Thoracic aorta (tissue), 2 donors: ENCODE measurements around the gene SLIT3. TPM values are rescaled to one million over a fixed set of nuclear protein-coding genes. Genes with fewer than 3 reads are reported as not detected.
"Not testable (repeated sequence)": the region's sequence is repeated elsewhere in the genome, so short reads cannot be mapped to it uniquely, and the experiment has no call there.

ENCODE experiments used
- ATAC-seq: fragments of 150-250 bp; one replicate; pipeline ENCODE4 v1.8.0; 2017; ENCODE audit warnings: low read depth; ENCODE audit not compliant: insufficient number of reproducible peaks, low FRiP score
- DNase-seq: peaks from one replicate; pipeline ENCODE4 v3.0.0-alpha.2; 2020; ENCODE audit warnings: low spot score
- H3K27ac ChIP-seq, 2 donors: fragments of 200-600 bp; sonication (generic); 1 replicate in 1 of 2; 2 replicates in 1 of 2; pipeline ENCODE4 v1.5.1; 2016; ENCODE audit warnings: mild to moderate bottlenecking in 2 of 2, moderate library complexity in 2 of 2
- H3K27me3 ChIP-seq: fragments of 200-600 bp; sonication (generic); replicated peaks from 2 replicates; pipeline ENCODE4 v1.6.0; 2016; ENCODE audit warnings: mild to moderate bottlenecking; ENCODE audit not compliant: insufficient read depth
- H3K36me3 ChIP-seq: fragments of 200-600 bp; sonication (generic); one replicate; pipeline ENCODE4 v1.5.1; 2016
- H3K4me1 ChIP-seq, 2 donors: fragments of 200-600 bp; sonication (generic); 1 replicate in 1 of 2; 2 replicates in 1 of 2; pipeline versions ENCODE4 v1.5.1 to v1.6.0; 2016; ENCODE audit warnings: low read depth in 2 of 2, mild to moderate bottlenecking in 1 of 2; ENCODE audit not compliant: control insufficient read depth in 1 of 2
- H3K4me3 ChIP-seq: fragments of 200-600 bp; sonication (generic); 2 replicates; pipeline ENCODE4 v1.5.1; 2016; ENCODE audit warnings: mild to moderate bottlenecking
- H3K9me3 ChIP-seq: fragments of 200-600 bp; sonication (generic); 2 replicates; pipeline ENCODE4 v1.5.1; 2016
- total RNA-seq, 2 donors: library from RNA; depleted of rRNA; stranded (reverse); fragments of >200 nt; gene quantifications; one replicate each; pipeline versions ENCODE4 v1.1.0 to v1.2.3, GENCODE V29; 2016
- TF ChIP-seq, protein P1 (sequence below): fragments of 200-600 bp; sonication (generic); IDR thresholded peaks from one replicate; pipeline ENCODE4 v1.5.1; 2019; ENCODE audit warnings: antibody characterized with exemption

SLIT3 gene
- total RNA-seq, 2 donors from 2014 or later: 80.1 to 86.9 TPM

DNA sequence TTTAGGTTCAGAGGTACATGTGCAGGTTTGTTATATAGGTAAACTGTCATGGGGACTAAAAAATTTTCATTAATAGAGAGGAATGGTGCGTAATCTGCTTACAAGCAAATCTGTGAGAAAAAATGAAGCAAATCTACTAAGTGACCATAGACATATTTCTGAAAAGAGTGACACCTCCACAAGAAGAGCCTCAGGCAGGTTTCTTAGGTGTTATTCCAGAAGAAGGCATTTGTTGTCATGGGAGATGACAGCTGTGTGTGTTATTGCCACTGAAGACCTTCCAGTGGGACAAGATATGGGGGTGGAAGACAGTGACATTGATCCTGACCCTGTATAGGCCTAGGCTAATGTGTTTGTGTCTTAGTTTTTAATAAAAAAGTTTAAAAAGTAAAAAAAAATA is 652.9 kb downstream of the SLIT3 start:
- Histone ChIP-seq H3K27me3 (no peaks in the 10 kb centered on the region), H3K9me3 (no peaks in the 10 kb centered on the region), H3K4me3 (no peak overlapping the region), H3K27ac (no peak overlapping the region), H3K36me3 (no peaks in the 10 kb centered on the region), H3K4me1 (no peaks in the 10 kb centered on the region)
- no peak for ATAC-seq
- no peak for DNase-seq
- TF ChIP-seq, protein P1, sequence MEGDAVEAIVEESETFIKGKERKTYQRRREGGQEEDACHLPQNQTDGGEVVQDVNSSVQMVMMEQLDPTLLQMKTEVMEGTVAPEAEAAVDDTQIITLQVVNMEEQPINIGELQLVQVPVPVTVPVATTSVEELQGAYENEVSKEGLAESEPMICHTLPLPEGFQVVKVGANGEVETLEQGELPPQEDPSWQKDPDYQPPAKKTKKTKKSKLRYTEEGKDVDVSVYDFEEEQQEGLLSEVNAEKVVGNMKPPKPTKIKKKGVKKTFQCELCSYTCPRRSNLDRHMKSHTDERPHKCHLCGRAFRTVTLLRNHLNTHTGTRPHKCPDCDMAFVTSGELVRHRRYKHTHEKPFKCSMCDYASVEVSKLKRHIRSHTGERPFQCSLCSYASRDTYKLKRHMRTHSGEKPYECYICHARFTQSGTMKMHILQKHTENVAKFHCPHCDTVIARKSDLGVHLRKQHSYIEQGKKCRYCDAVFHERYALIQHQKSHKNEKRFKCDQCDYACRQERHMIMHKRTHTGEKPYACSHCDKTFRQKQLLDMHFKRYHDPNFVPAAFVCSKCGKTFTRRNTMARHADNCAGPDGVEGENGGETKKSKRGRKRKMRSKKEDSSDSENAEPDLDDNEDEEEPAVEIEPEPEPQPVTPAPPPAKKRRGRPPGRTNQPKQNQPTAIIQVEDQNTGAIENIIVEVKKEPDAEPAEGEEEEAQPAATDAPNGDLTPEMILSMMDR: no peak

DNA sequence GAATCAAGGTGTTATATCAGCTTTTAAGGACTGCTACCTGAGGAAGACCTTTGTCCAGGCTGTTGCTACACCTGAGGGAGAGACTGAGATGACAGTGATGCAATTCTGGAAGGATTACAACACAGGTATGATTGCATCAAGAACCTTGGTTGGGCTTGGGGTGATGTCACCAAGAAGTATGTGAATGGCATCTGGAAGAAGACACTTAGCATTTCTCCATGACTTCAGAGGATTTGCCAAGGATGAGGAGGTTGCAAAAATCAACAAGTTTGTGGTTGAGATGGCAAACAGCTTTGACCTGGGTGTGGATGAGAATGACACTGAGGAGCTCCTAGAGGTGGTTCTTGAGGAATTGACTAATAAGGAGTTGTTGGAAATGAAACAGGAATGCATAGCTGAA is 653.9 kb downstream of the SLIT3 start:
- Histone ChIP-seq H3K27me3 (no peaks in the 10 kb centered on the region), H3K4me3 (no peak overlapping the region), H3K4me1 (no peaks in the 10 kb centered on the region), H3K36me3 (no peaks in the 10 kb centered on the region), H3K9me3 (no peaks in the 10 kb centered on the region), H3K27ac (no peak overlapping the region)
- DNase-seq (no peak), ATAC-seq (no peak)
- TF ChIP-seq, protein P1: no peak

DNA sequence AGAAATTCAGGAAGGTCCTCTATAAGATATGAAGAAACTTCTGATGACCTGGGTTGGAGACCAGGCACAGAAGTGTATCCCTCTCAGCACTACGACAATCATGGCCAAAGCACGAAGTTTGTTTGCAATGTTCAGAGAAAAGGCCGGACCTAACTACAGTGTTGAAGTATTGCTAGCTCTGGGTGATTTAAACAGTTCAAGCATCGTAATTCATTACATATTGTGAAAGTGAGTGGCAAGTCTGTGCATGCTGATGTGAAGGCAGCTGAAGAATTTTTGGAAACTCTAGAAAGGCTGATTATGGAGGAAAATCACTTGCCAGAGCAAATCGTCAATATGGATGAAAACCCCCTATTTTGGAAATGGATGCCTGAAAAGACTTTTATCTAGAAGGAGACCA is 654.6 kb downstream of the SLIT3 start:
- no peaks in the 10 kb centered on the region for H3K36me3 ChIP-seq
- ATAC-seq (no peak), DNase-seq (no peak)
- TF ChIP-seq, protein P1: no peak
- no peaks in the 10 kb centered on the region for H3K27me3 ChIP-seq
- H3K4me3 ChIP-seq: no peak overlapping the region
- no peaks in the 10 kb centered on the region for H3K9me3 ChIP-seq
- H3K27ac ChIP-seq: no peak overlapping the region
- H3K4me1 ChIP-seq: no peaks in the 10 kb centered on the region

DNA sequence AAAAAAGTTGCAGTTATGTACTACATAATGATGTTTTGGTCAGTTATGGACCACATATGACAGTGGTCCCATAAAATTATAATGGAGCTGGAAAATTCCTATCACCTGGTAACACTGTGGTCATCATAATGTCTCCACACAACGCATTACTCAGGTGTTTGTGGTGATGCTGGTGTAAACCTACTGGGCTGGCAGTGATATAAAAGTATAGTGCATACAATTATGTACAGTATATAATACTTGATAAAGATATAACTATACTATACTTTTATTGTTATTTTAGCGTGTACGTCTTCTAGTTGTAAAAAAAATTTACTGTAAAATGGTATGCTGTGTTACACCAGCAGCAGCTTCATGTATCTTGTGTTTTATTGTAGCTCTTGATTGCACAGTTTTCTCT is 655.7 kb downstream of the SLIT3 start:
- Histone ChIP-seq H3K27me3 (no peaks in the 10 kb centered on the region), H3K27ac (no peak overlapping the region), H3K4me3 (no peak overlapping the region), H3K36me3 (no peaks in the 10 kb centered on the region), H3K4me1 (no peaks in the 10 kb centered on the region), H3K9me3 (no peaks in the 10 kb centered on the region)
- ATAC-seq: no peak
- DNase-seq: no peak
- TF ChIP-seq, protein P1: no peak

DNA sequence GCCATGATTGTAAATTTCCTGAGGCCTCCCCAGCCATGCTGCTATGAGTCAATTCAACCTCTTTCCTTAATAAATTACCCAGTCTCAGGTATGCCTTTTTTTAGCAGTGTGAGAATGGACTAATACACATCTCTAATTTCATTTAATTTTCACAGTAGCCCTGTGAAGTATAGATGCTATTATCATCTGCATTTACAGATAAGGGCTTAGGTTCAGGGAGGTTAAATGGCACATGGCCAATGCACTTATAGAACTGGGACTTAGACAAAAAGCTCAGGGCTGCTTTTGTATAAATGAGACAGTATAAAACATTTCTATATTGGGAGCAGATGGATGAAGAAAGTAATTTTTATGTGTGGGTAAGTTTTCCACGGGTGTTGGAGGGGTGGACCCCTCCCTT is 658.9 kb downstream of the SLIT3 start:
- TF ChIP-seq, protein P1: no peak
- DNase-seq (no peak), ATAC-seq (no peak)
- Histone ChIP-seq H3K27ac (no peak overlapping the region), H3K27me3 (no peaks in the 10 kb centered on the region), H3K36me3 (no peaks in the 10 kb centered on the region), H3K4me3 (no peak overlapping the region), H3K9me3 (no peaks in the 10 kb centered on the region), H3K4me1 (no peaks in the 10 kb centered on the region)

DNA sequence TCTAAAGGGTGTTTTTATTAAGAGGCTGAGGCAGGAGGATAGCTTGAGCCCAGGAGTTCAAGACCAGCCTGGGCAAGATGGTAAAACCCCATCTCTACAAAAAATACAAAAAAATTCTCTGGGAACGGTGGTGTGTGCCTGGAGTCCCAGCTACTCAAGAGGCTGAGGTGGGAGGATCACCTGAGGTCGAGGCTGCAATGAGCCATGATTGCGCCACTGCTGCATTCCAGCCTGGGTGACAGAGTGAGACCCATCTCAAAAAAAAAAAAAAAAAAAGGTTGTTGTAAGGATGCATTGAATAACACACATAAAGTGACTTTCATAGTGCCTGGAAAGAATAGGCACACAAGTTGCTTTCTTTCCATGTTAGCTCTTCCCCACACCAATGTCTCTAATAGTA is 662.1 kb downstream of the SLIT3 start:
- not testable (repeated sequence) for ATAC-seq, H3K27me3 ChIP-seq, H3K27ac ChIP-seq, H3K9me3 ChIP-seq, H3K4me1 ChIP-seq, H3K36me3 ChIP-seq, DNase-seq, H3K4me3 ChIP-seq
